Upper lobe of left lung (tissue), 4 donors: ENCODE measurements around the gene BUB3.

Experiments
- EP300 ChIP-seq, 4 donors: sonication (generic); formaldehyde crosslinking; IDR thresholded peaks; one replicate each; pipeline ENCODE4 v1.5.1; 2017; ENCODE audit warnings: antibody characterized with exemption in 4 of 4, control low read depth in 2 of 4
- POLR2A ChIP-seq, 4 donors: fragments of 450-650 bp; IDR thresholded peaks; one replicate each; pipeline ENCODE4 v1.5.1; 2016 to 2017; ENCODE audit warnings: antibody characterized with exemption in 4 of 4, mild to moderate bottlenecking in 2 of 4
- POLR2AphosphoS5 ChIP-seq, 2 donors: sonication (generic); formaldehyde crosslinking; IDR thresholded peaks; one replicate each; pipeline ENCODE4 v1.5.1; 2017; ENCODE audit warnings: antibody characterized with exemption in 2 of 2
- TF ChIP-seq, protein P1 (sequence below), 6 experiments: fragments of 450-650 bp in 4 of 6; fragments of 200-600 bp in 2 of 6; sonication (generic) in 2 of 6; IDR thresholded peaks; one replicate each; pipeline ENCODE4 v1.5.1; 2016 to 2019; ENCODE audit warnings: antibody characterized with exemption in 6 of 6

DNA sequence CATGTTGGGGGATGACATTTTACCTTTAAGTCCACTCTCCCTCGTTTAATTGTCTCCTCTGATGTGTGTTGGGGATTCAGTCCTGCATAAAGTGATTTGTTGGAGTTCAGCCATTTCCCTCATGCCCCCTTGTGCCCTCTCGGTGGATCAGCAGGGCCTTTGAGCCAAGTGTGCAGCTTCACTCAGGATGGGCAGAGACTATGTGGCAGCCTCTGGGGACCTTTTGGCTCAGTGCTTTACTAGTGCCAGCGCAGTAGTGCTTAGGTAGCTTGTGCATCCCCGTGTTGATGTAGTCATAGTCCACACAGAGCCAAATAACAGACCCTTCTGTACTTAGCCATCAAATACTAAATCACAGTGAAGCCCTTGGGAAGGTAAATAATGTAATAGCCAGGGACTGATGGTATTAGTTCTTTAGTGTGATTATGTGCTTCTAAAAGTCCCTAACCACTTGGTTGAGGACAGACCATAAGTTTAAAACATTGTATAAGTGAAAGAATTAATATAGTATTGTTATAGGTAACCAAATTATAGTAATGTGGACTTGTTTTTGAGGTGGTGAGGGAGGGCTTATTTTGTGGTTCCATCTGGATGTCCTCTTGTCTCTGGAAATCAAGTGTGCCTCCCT is 11.4 kb downstream of the BUB3 start:
- TF ChIP-seq, protein P1, sequence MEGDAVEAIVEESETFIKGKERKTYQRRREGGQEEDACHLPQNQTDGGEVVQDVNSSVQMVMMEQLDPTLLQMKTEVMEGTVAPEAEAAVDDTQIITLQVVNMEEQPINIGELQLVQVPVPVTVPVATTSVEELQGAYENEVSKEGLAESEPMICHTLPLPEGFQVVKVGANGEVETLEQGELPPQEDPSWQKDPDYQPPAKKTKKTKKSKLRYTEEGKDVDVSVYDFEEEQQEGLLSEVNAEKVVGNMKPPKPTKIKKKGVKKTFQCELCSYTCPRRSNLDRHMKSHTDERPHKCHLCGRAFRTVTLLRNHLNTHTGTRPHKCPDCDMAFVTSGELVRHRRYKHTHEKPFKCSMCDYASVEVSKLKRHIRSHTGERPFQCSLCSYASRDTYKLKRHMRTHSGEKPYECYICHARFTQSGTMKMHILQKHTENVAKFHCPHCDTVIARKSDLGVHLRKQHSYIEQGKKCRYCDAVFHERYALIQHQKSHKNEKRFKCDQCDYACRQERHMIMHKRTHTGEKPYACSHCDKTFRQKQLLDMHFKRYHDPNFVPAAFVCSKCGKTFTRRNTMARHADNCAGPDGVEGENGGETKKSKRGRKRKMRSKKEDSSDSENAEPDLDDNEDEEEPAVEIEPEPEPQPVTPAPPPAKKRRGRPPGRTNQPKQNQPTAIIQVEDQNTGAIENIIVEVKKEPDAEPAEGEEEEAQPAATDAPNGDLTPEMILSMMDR (IDR thresholded peaks at IDR 0.05), result no peak
- TF ChIP-seq POLR2A (IDR thresholded peaks at IDR 0.05), result no peak
- no peak for TF ChIP-seq POLR2AphosphoS5 (IDR thresholded peaks at IDR 0.05)
- TF ChIP-seq EP300 (IDR thresholded peaks at IDR 0.05), result no peak
